Mucosa of descending colon (tissue), 3 donors: ENCODE results near the gene IGSF9B. TPM values are rescaled to one million over a fixed set of nuclear protein-coding genes. Genes with fewer than 3 reads are reported as not detected.

Source experiments
- ATAC-seq: fragments of 200-7000 bp; cut with Tn5 transposase; one replicate; pipeline ENCODE4 v1.9.1; 2020; ENCODE audit warnings: mild to moderate bottlenecking, moderate library complexity
- DNase-seq, 3 donors: peaks; one replicate each; pipeline ENCODE4 v3.0.0-alpha.2; 2020
- H3K36me3 ChIP-seq: fragments of 200-600 bp; one replicate; pipeline ENCODE4 v1.8.0; 2021; ENCODE audit warnings: low read depth, mild to moderate bottlenecking
- H3K4me1 ChIP-seq: fragments of 200-600 bp; one replicate; pipeline ENCODE4 v1.8.0; 2021; ENCODE audit warnings: low read depth, mild to moderate bottlenecking
- H3K4me3 ChIP-seq: fragments of 200-600 bp; one replicate; pipeline ENCODE4 v1.8.0; 2021; ENCODE audit warnings: mild to moderate bottlenecking
- H3K9me3 ChIP-seq: fragments of 200-600 bp; one replicate; pipeline ENCODE4 v1.8.0; 2021; ENCODE audit warnings: mild to moderate bottlenecking
- intact Hi-C, 2 donors: fragments of 100-400 bp; cut with DNase I in 1 of 2; cut with micrococcal nuclease in 1 of 2; formaldehyde crosslinking; loops; one replicate each; pipeline versions ENCODE4 v1.11.0 to v1.11.1; 2022; cut with DNase I, micrococcal nuclease
- total RNA-seq, 3 donors: library from RNA; stranded (reverse); fragmentation: NEBNext Ultra II Directional in 2 of 3; extraction: Animal tissue kit (Norgen Biotek cat#: 25700) in 2 of 3; gene quantifications; one replicate each; pipeline versions ENCODE4 v1.2.1 to v1.2.4, GENCODE V29; 2021 to 2023
- TF ChIP-seq, protein P1 (sequence below): fragments of 200-600 bp; IDR thresholded peaks from one replicate; pipeline ENCODE4 v1.8.0; 2022; ENCODE audit warnings: antibody characterized with exemption, mild to moderate bottlenecking
- donor health status: DM: no; HTN: no; CAD: no; lungs with moderate emphysema.
- donor health status: DM: no; HTN: no; CAD: no.
- donor health status: DM: no; HTN: yes; CAD: no.

IGSF9B gene
- total RNA-seq, 3 donors from 2014 or later = 5.2 to 42.6 (median 5.8) TPM

DNA sequence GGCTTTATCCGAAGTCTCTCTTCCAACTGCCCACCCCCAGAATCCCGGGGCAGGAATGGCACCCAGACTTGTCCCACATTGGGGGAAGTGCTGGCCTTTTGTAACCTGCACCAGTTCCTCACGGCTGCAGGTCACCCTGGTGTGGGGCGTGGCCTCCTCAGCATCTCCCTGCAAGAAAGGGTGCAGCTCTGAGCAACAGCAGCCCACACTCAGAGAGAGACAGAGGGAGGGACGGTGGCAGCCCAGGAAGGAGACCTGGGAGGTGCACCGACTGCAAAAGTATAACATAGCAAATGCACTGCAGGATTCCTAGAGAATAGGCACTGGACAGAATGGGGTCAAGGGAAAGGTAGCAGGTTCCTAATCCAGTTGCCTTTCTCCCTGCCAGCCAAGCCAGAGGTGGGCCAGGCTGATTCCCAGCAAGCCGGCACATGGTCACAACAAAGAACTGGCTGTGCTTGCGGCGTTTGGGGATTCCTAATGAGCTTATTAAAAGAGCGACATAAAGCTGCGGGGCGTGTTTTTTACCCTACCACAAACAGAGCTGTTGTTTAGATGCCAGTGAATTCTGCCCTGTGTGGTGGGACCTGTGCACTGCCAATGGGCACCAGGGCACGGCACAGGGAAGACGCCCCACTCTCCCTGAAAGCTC, 18.2 kb upstream of the IGSF9B start:
- H3K9me3 ChIP-seq = no peaks in the 10 kb centered on the region
- H3K4me1 ChIP-seq = no peaks in the 10 kb centered on the region
- intact Hi-C loops = no loop called here
- ATAC-seq = no peak
- DNase-seq = no peak
- H3K4me3 ChIP-seq = no peak overlapping the region
- H3K36me3 ChIP-seq = no peaks in the 10 kb centered on the region
- TF ChIP-seq, protein P1, sequence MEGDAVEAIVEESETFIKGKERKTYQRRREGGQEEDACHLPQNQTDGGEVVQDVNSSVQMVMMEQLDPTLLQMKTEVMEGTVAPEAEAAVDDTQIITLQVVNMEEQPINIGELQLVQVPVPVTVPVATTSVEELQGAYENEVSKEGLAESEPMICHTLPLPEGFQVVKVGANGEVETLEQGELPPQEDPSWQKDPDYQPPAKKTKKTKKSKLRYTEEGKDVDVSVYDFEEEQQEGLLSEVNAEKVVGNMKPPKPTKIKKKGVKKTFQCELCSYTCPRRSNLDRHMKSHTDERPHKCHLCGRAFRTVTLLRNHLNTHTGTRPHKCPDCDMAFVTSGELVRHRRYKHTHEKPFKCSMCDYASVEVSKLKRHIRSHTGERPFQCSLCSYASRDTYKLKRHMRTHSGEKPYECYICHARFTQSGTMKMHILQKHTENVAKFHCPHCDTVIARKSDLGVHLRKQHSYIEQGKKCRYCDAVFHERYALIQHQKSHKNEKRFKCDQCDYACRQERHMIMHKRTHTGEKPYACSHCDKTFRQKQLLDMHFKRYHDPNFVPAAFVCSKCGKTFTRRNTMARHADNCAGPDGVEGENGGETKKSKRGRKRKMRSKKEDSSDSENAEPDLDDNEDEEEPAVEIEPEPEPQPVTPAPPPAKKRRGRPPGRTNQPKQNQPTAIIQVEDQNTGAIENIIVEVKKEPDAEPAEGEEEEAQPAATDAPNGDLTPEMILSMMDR = no peak

DNA sequence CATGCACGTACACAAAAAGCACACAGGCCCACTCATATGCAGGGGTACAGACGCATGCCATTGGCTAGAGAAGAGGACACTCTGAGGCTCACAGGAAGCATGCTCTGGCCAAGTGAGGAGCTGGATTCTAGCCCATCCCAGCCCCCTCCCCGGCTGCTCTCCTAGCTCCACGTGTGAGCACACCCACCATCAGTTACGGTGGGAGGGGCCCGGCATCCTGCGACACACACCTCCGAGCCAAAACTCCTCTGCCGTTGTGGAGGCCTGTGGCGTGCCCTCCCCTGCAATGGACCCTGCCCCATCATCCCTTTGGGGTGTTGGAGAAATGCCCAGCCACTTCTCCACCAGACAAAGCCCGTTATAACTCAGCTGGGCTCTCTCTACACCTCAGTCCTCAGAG, 15.1 kb upstream of the IGSF9B start:
- no peak for DNase-seq

DNA sequence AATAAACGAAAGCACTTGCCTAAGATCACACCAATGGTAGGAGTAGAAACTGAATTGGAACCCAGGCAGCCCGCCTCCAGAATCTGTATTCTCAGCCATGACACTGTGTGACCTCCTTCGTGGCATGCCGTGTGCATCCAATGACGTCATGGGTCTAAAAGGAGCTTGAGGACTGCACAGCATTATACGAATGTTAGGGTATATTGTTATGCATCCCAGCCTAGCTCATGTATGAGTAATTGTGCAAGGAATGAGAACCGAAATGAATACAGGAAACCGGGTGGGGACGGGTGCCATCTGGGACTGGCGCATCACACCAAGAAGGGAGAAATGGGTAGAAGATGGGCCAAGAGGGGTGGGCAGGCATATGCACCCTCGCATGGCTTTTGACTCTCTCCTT, 12.3 kb upstream of the IGSF9B start:
- DNase-seq (no peak), ATAC-seq (no peak)
- TF ChIP-seq, protein P1 = no peak
- H3K4me1 ChIP-seq = no peaks in the 10 kb centered on the region
- H3K9me3 ChIP-seq = no peaks in the 10 kb centered on the region
- no peaks in the 10 kb centered on the region for H3K36me3 ChIP-seq
- intact Hi-C loops = no loop called here
- no peak overlapping the region for H3K4me3 ChIP-seq

More for the DNA sequence above, 15.1 kb upstream of the IGSF9B start:
- TF ChIP-seq, protein P1 = no peak
- Histone ChIP-seq H3K36me3 (no peaks in the 10 kb centered on the region), H3K9me3 (no peaks in the 10 kb centered on the region), H3K4me3 (no peak overlapping the region), H3K4me1 (no peaks in the 10 kb centered on the region)
- intact Hi-C loops = no loop called here
- ATAC-seq = no peak

DNA sequence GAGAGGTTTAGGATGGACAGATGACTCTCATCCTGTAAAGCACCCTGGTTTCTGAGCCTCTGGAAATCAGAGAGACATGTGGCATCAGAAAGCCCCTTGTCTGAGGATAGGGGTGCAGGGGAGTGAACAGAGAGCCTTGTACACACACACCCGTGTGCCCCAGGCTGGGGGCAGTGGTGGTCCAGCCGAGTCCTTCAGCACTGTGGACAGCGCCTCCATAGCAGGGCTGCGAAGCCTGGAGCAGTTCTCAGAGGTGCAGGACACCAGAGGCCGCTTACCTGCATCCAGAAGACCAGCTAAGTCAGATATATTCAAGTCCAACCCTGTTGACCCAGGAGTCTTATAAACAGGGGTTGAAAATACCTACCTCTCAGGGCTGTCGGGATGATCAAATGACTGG, 11.5 kb upstream of the IGSF9B start:
- intact Hi-C loops = no loop called here
- TF ChIP-seq, protein P1 = no peak
- no peak overlapping the region for H3K4me3 ChIP-seq
- ATAC-seq (no peak), DNase-seq (no peak)
- H3K36me3 ChIP-seq = no peaks in the 10 kb centered on the region
- H3K9me3 ChIP-seq = no peaks in the 10 kb centered on the region
- no peaks in the 10 kb centered on the region for H3K4me1 ChIP-seq

DNA sequence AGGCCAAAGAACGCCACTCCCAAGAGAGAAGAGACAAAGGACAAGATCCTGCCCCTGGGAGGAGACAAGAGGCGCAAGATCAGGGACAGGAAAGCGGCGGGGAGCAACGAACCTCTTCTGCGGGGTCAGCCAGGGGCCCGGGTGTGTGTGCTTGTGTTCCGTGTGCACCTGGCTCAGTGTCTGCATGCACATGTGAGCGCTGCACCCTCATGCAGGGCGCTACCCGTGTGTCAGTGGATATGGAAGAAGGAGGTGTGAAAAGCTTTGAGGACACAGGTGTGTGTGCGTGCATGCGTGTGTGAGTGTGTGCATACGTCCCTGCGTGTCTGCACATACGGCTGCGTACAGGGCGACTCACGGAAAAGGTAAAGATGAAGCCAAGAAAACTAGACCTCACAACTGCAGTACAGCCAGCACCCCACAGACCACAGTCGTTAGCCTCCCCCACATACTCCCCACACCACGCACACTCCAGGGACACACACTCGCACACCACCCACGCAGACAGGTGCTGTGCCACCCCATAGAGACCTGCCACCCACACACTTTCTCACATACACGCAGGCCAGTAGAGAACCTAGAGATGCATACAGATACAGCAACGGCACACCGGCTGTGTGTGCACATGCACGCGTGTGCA, 11.0 kb upstream of the IGSF9B start:
- no peak overlapping the region for H3K4me3 ChIP-seq
- H3K9me3 ChIP-seq = no peaks in the 10 kb centered on the region
- DNase-seq (no peak), ATAC-seq (no peak)
- TF ChIP-seq, protein P1 = no peak
- no peaks in the 10 kb centered on the region for H3K4me1 ChIP-seq
- intact Hi-C loops = no loop called here
- H3K36me3 ChIP-seq = no peaks in the 10 kb centered on the region
